Spleen (tissue), 11 donors: ENCODE measurements around the gene MARK3. TPM values are rescaled to one million over a fixed set of nuclear protein-coding genes. Genes with fewer than 3 reads are reported as not detected.

Experiments
- DNase-seq: peaks from one replicate; pipeline ENCODE4 v3.0.0-alpha.2; 2020
- H3K27ac ChIP-seq, 8 donors: fragments of 200-600 bp; sonication (generic) in 7 of 8; 1 replicate in 4 of 8; 2 replicates in 4 of 8; pipeline versions ENCODE4 v1.5.0 to v1.8.0; 2016 to 2021; ENCODE audit warnings: inconsistent platforms in 4 of 8, mild to moderate bottlenecking in 4 of 8, moderate library complexity in 1 of 8
- H3K27me3 ChIP-seq, 7 donors: fragments of 200-600 bp; sonication (generic) in 6 of 7; replicated peaks in 1 of 7; 1 replicate in 4 of 7; 2 replicates in 3 of 7; pipeline versions ENCODE4 v1.5.0 to v1.8.0; 2016 to 2021; ENCODE audit warnings: inconsistent platforms in 3 of 7, mild to moderate bottlenecking in 1 of 7
- H3K36me3 ChIP-seq, 6 donors: fragments of 200-600 bp; sonication (generic) in 5 of 6; 1 replicate in 4 of 6; 2 replicates in 2 of 6; pipeline versions ENCODE4 v1.5.0 to v1.8.0; 2016 to 2021; ENCODE audit warnings: inconsistent platforms in 2 of 6
- H3K4me1 ChIP-seq, 6 donors: fragments of 200-600 bp; sonication (generic) in 5 of 6; 1 replicate in 3 of 6; 2 replicates in 3 of 6; pipeline versions ENCODE4 v1.5.0 to v1.8.0; 2016 to 2021; ENCODE audit warnings: inconsistent platforms in 3 of 6
- H3K4me3 ChIP-seq, 8 donors: fragments of 200-600 bp; sonication (generic) in 7 of 8; 1 replicate in 4 of 8; 2 replicates in 4 of 8; pipeline versions ENCODE4 v1.5.0 to v1.8.0; 2016 to 2021; ENCODE audit warnings: inconsistent platforms in 4 of 8, mild to moderate bottlenecking in 4 of 8, moderate library complexity in 2 of 8
- H3K9me3 ChIP-seq, 8 donors: fragments of 200-600 bp; sonication (generic) in 7 of 8; 1 replicate in 4 of 8; 2 replicates in 4 of 8; pipeline versions ENCODE4 v1.5.0 to v1.8.0; 2016 to 2021; ENCODE audit warnings: inconsistent platforms in 4 of 8
- CTCF ChIP-seq, 11 experiments: fragments of 200-600 bp in 7 of 11; fragments of 450-650 bp in 4 of 11; sonication (generic) in 4 of 11; IDR thresholded peaks in 8 of 11; conservative IDR thresholded peaks in 3 of 11; 1 replicate in 7 of 11; 2 replicates in 4 of 11; pipeline versions ENCODE4 v1.4.0 to v1.8.0; 2016 to 2021; ENCODE audit warnings: antibody characterized with exemption in 11 of 11, inconsistent platforms in 4 of 11, mild to moderate bottlenecking in 1 of 11
- POLR2A ChIP-seq, 3 donors: fragments of 450-650 bp; IDR thresholded peaks; one replicate each; pipeline ENCODE4 v1.5.1; 2017; ENCODE audit warnings: antibody characterized with exemption in 3 of 3, mild to moderate bottlenecking in 1 of 3
- POLR2AphosphoS5 ChIP-seq, 3 donors: sonication (generic); formaldehyde crosslinking; IDR thresholded peaks; one replicate each; pipeline ENCODE4 v1.5.1; 2017; ENCODE audit warnings: antibody characterized with exemption in 3 of 3
- WGBS, 5 donors: extraction: QIAGEN DNeasy Blood & Tissue Kit in 3 of 5; methylation state at CpG; one replicate each; pipeline versions ENCODE4 v1.1.5 to v1.1.7; 2013 to 2018; 5-methylcytosine and 5-hydroxymethylcytosine counted together
- intact Hi-C: fragments of 100-400 bp; cut with DNase I; formaldehyde crosslinking; loops from one replicate; pipeline ENCODE4 v1.15.0; 2023; ENCODE audit warnings: low total_unique reads
- polyA plus RNA-seq, 3 donors: library from polyadenylated mRNA; stranded (reverse); fragments of 200-250 nt; gene quantifications; one replicate each; pipeline ENCODE4 v1.2.1, GENCODE V29; 2013
- total RNA-seq, 7 donors: library from RNA; depleted of rRNA in 3 of 7; stranded (reverse); fragments of >200 nt in 3 of 7; fragmentation: NEBNext Ultra II Directional in 4 of 7; extraction: Animal tissue kit (Norgen Biotek cat#: 25700) in 4 of 7; gene quantifications; one replicate each; pipeline versions ENCODE4 v1.1.0 to v1.2.1, GENCODE V29; 2016 to 2021
- donor health status: healthy with polysubstance abuse.
- donor health status: DM: no; HTN: no; CAD: no; lungs with moderate emphysema.
- donor health status: DM: no; HTN: no; CAD: no.
- donor health status: Bipolar disorder and iron deficiency.
- donor health status: healthy.
- donor health status: DM: no; HTN: no; CAD: no.
- donor health status: DM: yes; HTN: yes; CAD: no.

MARK3 gene
- total and polyA plus RNA-seq, 10 donors, result 40.4 to 144 (median 106) TPM

- Histone ChIP-seq H3K4me3 (no peak overlapping the region), H3K4me1 (peaks cover 24 to 82% (median 29%) of the 10 kb centered on the region in 6 donors), H3K36me3 (peaks cover 0 to 29% (median 2%) of the 10 kb centered on the region in 6 donors), H3K9me3 (no peaks in the 10 kb centered on the region), H3K27me3 (no peaks in the 10 kb centered on the region), H3K27ac (no peak overlapping the region)
- intact Hi-C loops, result no loop called here
- TF ChIP-seq POLR2AphosphoS5 (IDR thresholded peaks at IDR 0.05) (no peak), POLR2A (IDR thresholded peaks at IDR 0.05) (no peak), CTCF (IDR thresholded peaks at IDR 0.05 in 8 of 11, conservative IDR thresholded peaks at IDR 0.05 in 3 of 11) (no peak)
- no peak for DNase-seq
- 89 to 94% (median 91%) methylated on average over 3 of the region's 3 CpGs for WGBS, 5 donors
Measured at GRCh38 chr14:103430358-103430757, 45.1 kb downstream of the MARK3 start.

- TF ChIP-seq CTCF (IDR thresholded peaks at IDR 0.05 in 8 of 11, conservative IDR thresholded peaks at IDR 0.05 in 3 of 11) (no peak), POLR2A (IDR thresholded peaks at IDR 0.05) (no peak), POLR2AphosphoS5 (IDR thresholded peaks at IDR 0.05) (no peak)
- no peaks in the 10 kb centered on the region for H3K27me3 ChIP-seq
- no peak overlapping the region for H3K27ac ChIP-seq
- no peak overlapping the region for H3K4me3 ChIP-seq
- peaks cover 21 to 70% (median 23%) of the 10 kb centered on the region in 6 donors for H3K4me1 ChIP-seq
- intact Hi-C loops, result no loop called here
- DNase-seq, result no peak
- no peaks in the 10 kb centered on the region for H3K9me3 ChIP-seq
- 95 to 98% (median 97%) methylated on average over 4 of the region's 4 CpGs for WGBS, 5 donors
- H3K36me3 ChIP-seq, result peaks cover 0 to 33% (median 2%) of the 10 kb centered on the region in 6 donors
Measured at GRCh38 chr14:103432627-103433026, 47.4 kb downstream of the MARK3 start.

GRCh38 chr14:103433916-103434563, 48.8 kb downstream of the MARK3 start:
- Histone ChIP-seq H3K27ac (no peak overlapping the region), H3K9me3 (no peaks in the 10 kb centered on the region), H3K4me3 (no peak overlapping the region), H3K27me3 (no peaks in the 10 kb centered on the region), H3K36me3 (peaks cover 0 to 47% (median 5%) of the 10 kb centered on the region in 6 donors), H3K4me1 (peaks cover 8 to 56% (median 9%) of the 10 kb centered on the region in 6 donors)
- intact Hi-C loops, result no loop called here
- 89 to 96% (median 94%) methylated on average over 10 of the region's 10 CpGs for WGBS, 5 donors
- DNase-seq, result no peak
- no peak for TF ChIP-seq POLR2A (IDR thresholded peaks at IDR 0.05)
- TF ChIP-seq CTCF (IDR thresholded peaks at IDR 0.05 in 8 of 11, conservative IDR thresholded peaks at IDR 0.05 in 3 of 11), result no peak
- no peak for TF ChIP-seq POLR2AphosphoS5 (IDR thresholded peaks at IDR 0.05)

GRCh38 chr14:103434868-103435442, 49.7 kb downstream of the MARK3 start:
- Histone ChIP-seq H3K4me1 (peaks cover 0 to 51% (median 1%) of the 10 kb centered on the region in 6 donors), H3K4me3 (no peak overlapping the region), H3K9me3 (no peaks in the 10 kb centered on the region), H3K27ac (no peak overlapping the region), H3K27me3 (no peaks in the 10 kb centered on the region), H3K36me3 (peaks cover 0 to 56% (median 9%) of the 10 kb centered on the region in 6 donors)
- TF ChIP-seq CTCF (IDR thresholded peaks at IDR 0.05 in 8 of 11, conservative IDR thresholded peaks at IDR 0.05 in 3 of 11), result no peak
- TF ChIP-seq POLR2AphosphoS5 (IDR thresholded peaks at IDR 0.05), result no peak
- TF ChIP-seq POLR2A (IDR thresholded peaks at IDR 0.05), result no peak
- intact Hi-C loops, result no loop called here
- DNase-seq, result no peak
- 88 to 94% (median 92%) methylated on average over 6 of the region's 6 CpGs for WGBS, 5 donors
